OCI-LY1 (cell line): ENCODE measurements around the gene SLC25A26.

ENCODE experiments used
- H2AFZ ChIP-seq: fragments of 200-600 bp; sonication (generic), shearing (Covaris generic); 2 replicates; pipeline ENCODE4 v1.6.0; 2014; ENCODE audit warnings: antibody characterized with exemption, mild to moderate bottlenecking, low read length
- H3F3A ChIP-seq: fragments of 200-600 bp; sonication (generic), shearing (Covaris generic); 2 replicates; pipeline ENCODE4 v1.6.0; 2014; ENCODE audit warnings: mild to moderate bottlenecking, antibody characterized with exemption, low read length, moderate library complexity; ENCODE audit not compliant: insufficient read depth
- H3K27ac ChIP-seq: fragments of 200-600 bp; sonication (generic); 2 replicates; pipeline ENCODE4 v1.5.1; 2014; ENCODE audit warnings: low read length, mixed run types, mild to moderate bottlenecking, low read depth; ENCODE audit not compliant: poor library complexity, severe bottlenecking
- H3K27me3 ChIP-seq: fragments of 200-600 bp; sonication (generic); 2 replicates; pipeline ENCODE4 v1.6.0; 2014; ENCODE audit warnings: antibody characterized with exemption, mild to moderate bottlenecking, low read length, moderate library complexity; ENCODE audit not compliant: insufficient read depth
- H3K36me3 ChIP-seq: fragments of 200-600 bp; sonication (generic); 2 replicates; pipeline ENCODE4 v1.6.1; 2014; ENCODE audit warnings: mild to moderate bottlenecking, antibody characterized with exemption, low read length, moderate library complexity, mixed read lengths; ENCODE audit not compliant: insufficient read depth
- H3K4me1 ChIP-seq: fragments of 200-600 bp; sonication (generic); 2 replicates; pipeline ENCODE4 v1.5.1; 2014; ENCODE audit warnings: mild to moderate bottlenecking, low read length, moderate library complexity; ENCODE audit not compliant: insufficient read depth, severe bottlenecking
- H3K4me2 ChIP-seq: fragments of 200-600 bp; sonication (generic), shearing (Covaris generic); 2 replicates; pipeline ENCODE4 v1.6.1; 2014; ENCODE audit warnings: low read length
- H3K4me3 ChIP-seq: fragments of 200-600 bp; sonication (generic); 2 replicates; pipeline ENCODE4 v1.5.1; 2014; ENCODE audit warnings: low read length, low read depth, mild to moderate bottlenecking, mixed read lengths; ENCODE audit not compliant: poor library complexity, severe bottlenecking
- H3K79me2 ChIP-seq: fragments of 200-600 bp; shearing (Covaris generic); 2 replicates; pipeline ENCODE4 v1.6.1; 2016; ENCODE audit warnings: mixed run types, low read length, mixed read lengths; ENCODE audit not compliant: insufficient read depth
- H3K9ac ChIP-seq: fragments of 200-600 bp; sonication (generic), shearing (Covaris generic); 2 replicates; pipeline ENCODE4 v1.6.1; 2014; ENCODE audit warnings: mild to moderate bottlenecking, low read length, mixed read lengths
- H3K9me2 ChIP-seq: fragments of 200-600 bp; sonication (generic), shearing (Covaris generic); 2 replicates; pipeline ENCODE4 v1.6.1; 2014; ENCODE audit warnings: low read depth, mild to moderate bottlenecking, low read length, mixed read lengths
- H3K9me3 ChIP-seq: fragments of 200-600 bp; shearing (Covaris generic); 2 replicates; pipeline ENCODE4 v1.6.1; 2014; ENCODE audit warnings: low read length, mixed read lengths
- H4K20me1 ChIP-seq: fragments of 200-600 bp; sonication (generic), shearing (Covaris generic); 2 replicates; pipeline ENCODE4 v1.6.0; 2016; ENCODE audit warnings: mild to moderate bottlenecking, low read length; ENCODE audit not compliant: insufficient read depth
- EZH2 ChIP-seq: fragments of 200-600 bp; sonication (generic), shearing (Covaris generic); IDR thresholded peaks from 2 replicates; pipeline ENCODE4 v1.8.0; 2017; ENCODE audit warnings: borderline replicate concordance, mixed run types, mild to moderate bottlenecking, antibody characterized with exemption, low read length, moderate library complexity, mixed read lengths
- TF ChIP-seq, protein P1 (sequence below): fragments of 200-600 bp; sonication (generic), shearing (Covaris generic); IDR thresholded peaks from 2 replicates; pipeline ENCODE4 v1.5.1; 2017; ENCODE audit warnings: mild to moderate bottlenecking, antibody characterized with exemption, low read length, moderate library complexity, mixed read lengths

SLC25A26 gene

DNA sequence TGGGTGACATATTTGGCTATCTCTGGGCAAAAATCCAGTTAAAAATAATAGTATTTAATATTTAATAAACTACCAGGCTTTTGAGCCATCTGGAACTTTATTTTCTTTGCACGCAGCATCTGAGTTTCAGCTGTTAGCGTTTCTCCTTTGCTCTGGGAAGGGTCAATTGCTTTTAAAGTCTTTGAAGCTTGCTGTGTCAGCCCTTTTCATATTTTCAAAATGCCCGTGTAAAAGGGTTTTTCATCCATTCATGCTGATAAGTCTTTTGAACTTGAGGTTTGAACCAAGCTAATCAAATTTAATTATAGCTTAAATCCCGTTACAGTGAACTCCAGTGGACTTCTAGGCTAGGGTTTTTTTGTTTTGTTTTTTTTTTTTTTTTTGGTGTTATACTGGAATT is 79.1 kb downstream of the SLC25A26 start:
- no peaks in the 10 kb centered on the region for H3K9me3 ChIP-seq
- H3K4me1 ChIP-seq: peaks cover 48% of the 10 kb centered on the region
- no peak overlapping the region for H3K4me3 ChIP-seq
- no peaks in the 10 kb centered on the region for H3K36me3 ChIP-seq
- H3K27ac ChIP-seq: no peak overlapping the region
- H4K20me1 ChIP-seq: no peaks in the 10 kb centered on the region
- no peaks in the 10 kb centered on the region for H3K79me2 ChIP-seq
- H3K27me3 ChIP-seq: no peaks in the 10 kb centered on the region
- no peaks in the 10 kb centered on the region for H3F3A ChIP-seq
- H3K4me2 ChIP-seq: no peak overlapping the region
- TF ChIP-seq, protein P1, sequence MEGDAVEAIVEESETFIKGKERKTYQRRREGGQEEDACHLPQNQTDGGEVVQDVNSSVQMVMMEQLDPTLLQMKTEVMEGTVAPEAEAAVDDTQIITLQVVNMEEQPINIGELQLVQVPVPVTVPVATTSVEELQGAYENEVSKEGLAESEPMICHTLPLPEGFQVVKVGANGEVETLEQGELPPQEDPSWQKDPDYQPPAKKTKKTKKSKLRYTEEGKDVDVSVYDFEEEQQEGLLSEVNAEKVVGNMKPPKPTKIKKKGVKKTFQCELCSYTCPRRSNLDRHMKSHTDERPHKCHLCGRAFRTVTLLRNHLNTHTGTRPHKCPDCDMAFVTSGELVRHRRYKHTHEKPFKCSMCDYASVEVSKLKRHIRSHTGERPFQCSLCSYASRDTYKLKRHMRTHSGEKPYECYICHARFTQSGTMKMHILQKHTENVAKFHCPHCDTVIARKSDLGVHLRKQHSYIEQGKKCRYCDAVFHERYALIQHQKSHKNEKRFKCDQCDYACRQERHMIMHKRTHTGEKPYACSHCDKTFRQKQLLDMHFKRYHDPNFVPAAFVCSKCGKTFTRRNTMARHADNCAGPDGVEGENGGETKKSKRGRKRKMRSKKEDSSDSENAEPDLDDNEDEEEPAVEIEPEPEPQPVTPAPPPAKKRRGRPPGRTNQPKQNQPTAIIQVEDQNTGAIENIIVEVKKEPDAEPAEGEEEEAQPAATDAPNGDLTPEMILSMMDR: no peak
- no peak for TF ChIP-seq EZH2
- H3K9ac ChIP-seq: no peak overlapping the region
- no peak overlapping the region for H2AFZ ChIP-seq
- no peaks in the 10 kb centered on the region for H3K9me2 ChIP-seq

GRCh38 chr3:66302288-66302687 is 81.5 kb downstream of the SLC25A26 start:
- Histone ChIP-seq H3K4me1 (peaks cover 46% of the 10 kb centered on the region), H3K79me2 (no peaks in the 10 kb centered on the region), H3K27me3 (no peaks in the 10 kb centered on the region), H3K9me2 (no peaks in the 10 kb centered on the region), H3K36me3 (no peaks in the 10 kb centered on the region), H3F3A (no peaks in the 10 kb centered on the region), H2AFZ (no peak overlapping the region), H4K20me1 (no peaks in the 10 kb centered on the region), H3K9ac (no peak overlapping the region), H3K4me2 (peak overlapping the region; percentile 16; the same call in 1 of the 2 replicates), H3K9me3 (no peaks in the 10 kb centered on the region), H3K4me3 (no peak overlapping the region), H3K27ac (peak overlapping the region; percentile 35)
- no peak for TF ChIP-seq EZH2
- TF ChIP-seq, protein P1: no peak

- H3K27me3 ChIP-seq: no peaks in the 10 kb centered on the region
- H3F3A ChIP-seq: no peaks in the 10 kb centered on the region
- H3K9ac ChIP-seq: no peak overlapping the region
- TF ChIP-seq, protein P1: no peak
- no peak for TF ChIP-seq EZH2
- H3K79me2 ChIP-seq: no peaks in the 10 kb centered on the region
- H3K36me3 ChIP-seq: no peaks in the 10 kb centered on the region
- no peaks in the 10 kb centered on the region for H3K9me3 ChIP-seq
- H4K20me1 ChIP-seq: no peaks in the 10 kb centered on the region
- no peak overlapping the region for H2AFZ ChIP-seq
- H3K4me2 ChIP-seq: no peak overlapping the region
- H3K4me1 ChIP-seq: peaks cover 34% of the 10 kb centered on the region
- H3K4me3 ChIP-seq: no peak overlapping the region
- no peak overlapping the region for H3K27ac ChIP-seq
- H3K9me2 ChIP-seq: no peaks in the 10 kb centered on the region
These were observed 82.7 kb downstream of the SLC25A26 start for GRCh38 chr3:66303491-66303901.
